ENCODE data around the gene EP400.
"Not testable (repeated sequence)": the region's sequence is repeated elsewhere in the genome, so short reads cannot be mapped to it uniquely, and the experiment has no call there.

EP400 gene

DNA sequence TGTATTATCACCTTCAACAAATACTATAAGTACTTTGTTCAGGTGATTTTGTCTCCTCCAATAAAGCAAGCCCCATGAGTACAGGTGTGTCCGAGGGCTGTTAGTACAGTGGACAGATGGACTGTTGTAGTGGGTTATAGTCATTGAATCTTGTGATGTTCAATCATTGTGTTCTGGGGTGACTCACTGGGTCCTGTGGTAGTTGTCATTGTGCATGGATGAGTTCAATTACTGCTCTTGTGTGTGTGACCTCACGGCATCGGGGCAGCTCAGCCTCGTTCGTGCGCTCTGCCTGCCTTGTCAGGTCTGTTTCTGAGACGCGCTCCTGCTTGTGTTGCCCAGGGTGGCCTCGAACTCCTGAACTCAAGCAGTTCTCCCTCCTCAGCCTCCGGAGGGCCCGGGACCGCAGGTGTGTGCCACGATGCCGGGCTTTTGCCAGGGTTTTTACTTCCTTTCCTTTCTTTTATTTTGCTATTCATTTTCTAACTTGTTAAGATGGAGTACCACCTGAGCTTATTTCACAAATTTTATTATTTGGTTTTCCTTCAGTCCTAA lies 122.2 kb downstream of the EP400 start:
- DNase-seq (ENCODE audit: low spot score), result no peak
- Mint-ChIP-seq H3K4me3 (no peak overlapping the region), H3K27me3 (ENCODE audit: low read depth) (no peaks in the 10 kb centered on the region), H3K27ac (no peak overlapping the region), H3K9me3 (no peaks in the 10 kb centered on the region), H3K36me3 (ENCODE audit: low read depth) (peaks cover 37% of the 10 kb centered on the region), H3K4me1 (ENCODE audit: low read depth) (peaks cover 5% of the 10 kb centered on the region)

GRCh38 chr12:132074216-132074615 lies 124.5 kb downstream of the EP400 start:
- no peak overlapping the region for H3K4me3 Mint-ChIP-seq
- no peaks in the 10 kb centered on the region for H3K27me3 Mint-ChIP-seq (ENCODE audit: low read depth)
- peaks cover 2% of the 10 kb centered on the region for H3K4me1 Mint-ChIP-seq (ENCODE audit: low read depth)
- H3K36me3 Mint-ChIP-seq (ENCODE audit: low read depth), result peaks cover 25% of the 10 kb centered on the region
- H3K9me3 Mint-ChIP-seq, result no peaks in the 10 kb centered on the region
- H3K27ac Mint-ChIP-seq, result peak overlapping the region; percentile 42
- DNase-seq (ENCODE audit: low spot score), result no peak

DNA sequence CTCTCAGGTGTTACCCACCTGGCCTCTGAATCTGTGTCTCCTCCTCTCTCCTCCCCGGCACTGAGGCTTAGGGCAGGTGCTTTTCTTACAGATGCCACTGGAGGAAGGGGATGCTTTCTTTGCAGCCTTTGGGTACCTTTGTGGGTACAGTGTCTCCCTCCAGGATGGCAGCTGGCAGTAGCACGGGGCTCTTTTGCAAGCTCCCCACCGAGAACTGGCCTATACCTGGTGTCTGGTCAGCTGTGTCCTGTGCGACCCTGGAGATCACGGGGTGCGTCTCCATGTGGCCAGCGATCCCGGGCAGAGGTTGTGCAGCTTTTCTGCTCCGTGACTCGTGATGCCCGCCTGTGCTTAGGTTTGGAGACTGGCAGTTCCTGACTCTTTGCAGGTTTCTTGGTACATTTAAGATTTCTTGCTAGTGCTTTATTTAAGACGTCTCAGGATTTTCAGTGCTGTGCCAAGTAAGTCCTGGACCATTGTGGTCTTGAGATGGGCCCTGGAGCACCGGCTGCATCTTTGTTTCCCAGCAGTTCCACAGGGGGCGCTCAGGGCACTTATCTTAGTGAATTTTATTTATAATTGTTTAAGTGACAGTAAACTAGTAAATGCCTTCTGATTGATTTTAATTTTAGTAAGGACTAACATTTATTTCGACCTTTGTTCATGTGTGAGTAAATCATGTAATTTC lies 125.4 kb downstream of the EP400 start:
- H3K9me3 Mint-ChIP-seq, result no peaks in the 10 kb centered on the region
- DNase-seq (ENCODE audit: low spot score), result no peak
- H3K4me1 Mint-ChIP-seq (ENCODE audit: low read depth), result peaks cover 2% of the 10 kb centered on the region
- H3K36me3 Mint-ChIP-seq (ENCODE audit: low read depth), result peaks cover 21% of the 10 kb centered on the region
- no peak overlapping the region for H3K4me3 Mint-ChIP-seq
- H3K27ac Mint-ChIP-seq, result no peak overlapping the region
- no peaks in the 10 kb centered on the region for H3K27me3 Mint-ChIP-seq (ENCODE audit: low read depth)

DNA sequence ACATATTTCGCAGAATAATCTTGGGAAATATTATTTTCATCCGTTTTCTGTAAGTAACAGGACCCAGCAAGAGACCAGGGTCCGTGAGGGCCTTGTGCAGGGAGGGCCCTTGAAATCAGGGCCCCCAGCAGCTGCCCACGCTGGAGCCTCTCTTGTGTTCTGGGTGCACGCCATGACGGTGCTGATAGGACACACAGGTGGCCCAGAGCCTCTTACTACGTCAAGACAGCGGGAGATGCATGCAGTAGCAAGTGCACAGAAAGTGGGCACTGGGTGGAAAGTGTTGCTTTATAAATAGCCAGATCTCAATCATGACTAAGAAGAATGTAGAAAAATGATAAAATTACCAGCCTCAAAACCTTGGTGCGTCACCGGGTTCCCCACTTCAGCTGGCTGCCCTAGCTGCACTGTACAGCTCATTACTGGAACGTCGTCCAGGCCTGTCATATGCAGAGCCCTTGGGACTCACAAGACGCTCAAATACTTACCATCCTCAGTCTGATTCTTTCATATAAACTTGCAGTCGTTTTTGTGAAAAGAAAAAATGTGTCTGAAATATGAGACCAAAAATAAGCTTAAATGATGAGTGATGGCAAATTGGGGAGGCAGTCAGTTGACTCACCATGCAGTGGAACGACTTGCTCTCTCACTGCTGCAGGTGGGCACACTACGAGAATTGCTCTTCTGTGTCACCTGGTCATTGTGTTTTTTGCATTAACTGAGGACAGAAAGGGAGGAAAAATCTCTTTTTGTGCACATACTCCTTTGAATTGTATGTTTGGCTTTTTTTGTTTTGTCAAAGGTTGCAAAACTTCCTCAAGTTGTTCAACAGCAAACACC lies 126.2 kb downstream of the EP400 start:
- H3K27me3 Mint-ChIP-seq (ENCODE audit: low read depth), result no peaks in the 10 kb centered on the region
- H3K36me3 Mint-ChIP-seq (ENCODE audit: low read depth), result peaks cover 21% of the 10 kb centered on the region
- no peak overlapping the region for H3K4me3 Mint-ChIP-seq
- no peak overlapping the region for H3K27ac Mint-ChIP-seq
- DNase-seq (ENCODE audit: low spot score), result no peak
- H3K9me3 Mint-ChIP-seq, result no peaks in the 10 kb centered on the region
- peaks cover 2% of the 10 kb centered on the region for H3K4me1 Mint-ChIP-seq (ENCODE audit: low read depth)

- Mint-ChIP-seq H3K36me3 (ENCODE audit: low read depth) (peaks cover 18% of the 10 kb centered on the region), H3K9me3 (no peaks in the 10 kb centered on the region), H3K4me3 (no peak overlapping the region), H3K4me1 (ENCODE audit: low read depth) (peaks cover 2% of the 10 kb centered on the region), H3K27me3 (ENCODE audit: low read depth) (no peaks in the 10 kb centered on the region), H3K27ac (no peak overlapping the region)
- no peak for DNase-seq (ENCODE audit: low spot score)
These were observed 127.0 kb downstream of the EP400 start for GRCh38 chr12:132076711-132077110.

- DNase-seq (ENCODE audit: low spot score), result no peak
- Mint-ChIP-seq H3K27me3 (ENCODE audit: low read depth) (no peaks in the 10 kb centered on the region), H3K36me3 (ENCODE audit: low read depth) (peaks cover 16% of the 10 kb centered on the region), H3K4me3 (no peak overlapping the region), H3K4me1 (ENCODE audit: low read depth) (peaks cover 2% of the 10 kb centered on the region), H3K9me3 (no peaks in the 10 kb centered on the region), H3K27ac (no peak overlapping the region)
These were observed 127.8 kb downstream of the EP400 start for GRCh38 chr12:132077322-132078100.

DNA sequence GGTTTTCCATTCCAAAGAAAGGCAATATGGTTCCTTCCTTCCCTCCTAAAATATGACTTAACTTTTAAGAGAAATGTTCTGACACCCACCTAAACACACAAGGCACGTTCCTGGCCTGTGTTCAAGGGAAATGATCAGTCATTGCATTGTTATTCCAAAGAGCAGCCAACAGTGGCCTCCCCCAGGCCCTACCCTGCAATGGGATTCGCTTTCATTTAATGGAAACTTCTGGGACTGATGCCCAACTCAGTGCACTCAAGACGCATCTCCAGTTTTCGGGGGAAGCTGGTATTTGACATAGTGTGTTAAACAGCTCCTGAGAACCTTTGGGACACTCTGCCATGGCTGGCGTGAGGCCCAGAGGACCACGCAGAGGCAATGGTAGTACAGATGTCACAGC lies 128.4 kb downstream of the EP400 start:
- H3K4me1 Mint-ChIP-seq (ENCODE audit: low read depth), result peaks cover 2% of the 10 kb centered on the region
- H3K9me3 Mint-ChIP-seq, result no peaks in the 10 kb centered on the region
- no peak overlapping the region for H3K4me3 Mint-ChIP-seq
- no peaks in the 10 kb centered on the region for H3K27me3 Mint-ChIP-seq (ENCODE audit: low read depth)
- no peak for DNase-seq (ENCODE audit: low spot score)
- peaks cover 12% of the 10 kb centered on the region for H3K36me3 Mint-ChIP-seq (ENCODE audit: low read depth)
- H3K27ac Mint-ChIP-seq, result no peak overlapping the region

GRCh38 chr12:132079200-132079599 lies 129.5 kb downstream of the EP400 start:
- H3K4me3 Mint-ChIP-seq, result no peak overlapping the region
- no peaks in the 10 kb centered on the region for H3K9me3 Mint-ChIP-seq
- H3K27ac Mint-ChIP-seq, result no peak overlapping the region
- H3K27me3 Mint-ChIP-seq (ENCODE audit: low read depth), result no peaks in the 10 kb centered on the region
- no peak for DNase-seq (ENCODE audit: low spot score)
- peaks cover 11% of the 10 kb centered on the region for H3K36me3 Mint-ChIP-seq (ENCODE audit: low read depth)
- peaks cover 8% of the 10 kb centered on the region for H3K4me1 Mint-ChIP-seq (ENCODE audit: low read depth)

GRCh38 chr12:132079695-132080094 lies 130.0 kb downstream of the EP400 start:
- Mint-ChIP-seq H3K4me3 (no peak overlapping the region), H3K36me3 (ENCODE audit: low read depth) (peaks cover 9% of the 10 kb centered on the region)

GRCh38 chr12:132080515-132080914 lies 130.8 kb downstream of the EP400 start:
- not testable (repeated sequence) for H3K4me3 Mint-ChIP-seq; DNase-seq (ENCODE audit: low spot score); H3K9me3 Mint-ChIP-seq; H3K27me3 Mint-ChIP-seq (ENCODE audit: low read depth); H3K27ac Mint-ChIP-seq
- peaks cover 14% of the 10 kb centered on the region for H3K4me1 Mint-ChIP-seq (ENCODE audit: low read depth)
- peaks cover 14% of the 10 kb centered on the region for H3K36me3 Mint-ChIP-seq (ENCODE audit: low read depth)

More at GRCh38 chr12:132079695-132080094, 130.0 kb downstream of the EP400 start:
- no peak for DNase-seq (ENCODE audit: low spot score)
- Mint-ChIP-seq H3K27me3 (ENCODE audit: low read depth) (no peaks in the 10 kb centered on the region), H3K27ac (no peak overlapping the region), H3K9me3 (no peaks in the 10 kb centered on the region), H3K4me1 (ENCODE audit: low read depth) (peaks cover 6% of the 10 kb centered on the region)

DNA sequence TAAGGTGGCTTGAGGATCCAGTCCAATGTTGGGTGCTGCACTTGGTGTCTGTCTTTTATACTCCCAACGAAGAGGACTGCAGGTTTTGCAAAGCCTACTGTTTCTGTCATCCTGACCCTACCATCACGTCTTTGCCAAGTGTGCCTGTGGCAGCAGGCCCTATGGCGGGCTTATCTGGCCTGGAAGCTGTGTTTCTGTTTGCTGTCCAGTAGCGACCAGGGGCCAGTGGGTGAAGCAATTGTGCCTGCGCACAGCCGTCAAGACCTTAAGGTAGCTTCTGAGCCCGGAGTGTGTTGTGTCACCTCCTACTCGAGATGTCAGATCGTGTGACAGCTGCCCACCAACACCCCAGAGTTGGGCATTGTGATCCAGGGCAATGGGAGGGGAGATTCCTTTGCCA lies 131.7 kb downstream of the EP400 start:
- no peak overlapping the region for H3K27ac Mint-ChIP-seq
- H3K4me3 Mint-ChIP-seq, result no peak overlapping the region
- DNase-seq (ENCODE audit: low spot score), result no peak
- peaks cover 18% of the 10 kb centered on the region for H3K4me1 Mint-ChIP-seq (ENCODE audit: low read depth)
- peaks cover 11% of the 10 kb centered on the region for H3K36me3 Mint-ChIP-seq (ENCODE audit: low read depth)
- no peaks in the 10 kb centered on the region for H3K9me3 Mint-ChIP-seq
- H3K27me3 Mint-ChIP-seq (ENCODE audit: low read depth), result no peaks in the 10 kb centered on the region

- Mint-ChIP-seq H3K27ac (peak overlapping the region; percentile 96), H3K27me3 (ENCODE audit: low read depth) (no peaks in the 10 kb centered on the region), H3K4me3 (peak overlapping the region; percentile 97), H3K4me1 (ENCODE audit: low read depth) (peaks cover 27% of the 10 kb centered on the region), H3K9me3 (no peaks in the 10 kb centered on the region), H3K36me3 (ENCODE audit: low read depth) (peaks cover 23% of the 10 kb centered on the region)
- no peak for DNase-seq (ENCODE audit: low spot score)
These were observed 133.8 kb downstream of the EP400 start for GRCh38 chr12:132083614-132083940.

GRCh38 chr12:132083941-132084620 lies 134.3 kb downstream of the EP400 start:
- peak; percentile 92 for DNase-seq (ENCODE audit: low spot score)
- Mint-ChIP-seq H3K9me3 (no peaks in the 10 kb centered on the region), H3K4me3 (peak overlapping the region; percentile 97), H3K27ac (peak overlapping the region; percentile 96), H3K4me1 (ENCODE audit: low read depth) (peaks cover 27% of the 10 kb centered on the region), H3K27me3 (ENCODE audit: low read depth) (no peaks in the 10 kb centered on the region), H3K36me3 (ENCODE audit: low read depth) (peaks cover 23% of the 10 kb centered on the region)

Measured in T-helper 2 cell treated with Interferon-gamma antibody and Interleukin-4, amounts not matched to agents 5 μg/mL and 100 μg/mL, for 36 hours (primary cell).